A673 (cell line): ENCODE data around the gene GBGT1.

Experiments used
- CTCF ChIP-seq: fragments of 300-800, 200-600 bp; sonication (generic); conservative IDR thresholded peaks from 2 replicates; pipeline ENCODE4 v1.5.1; 2017; ENCODE audit warnings: low read depth, mild to moderate bottlenecking, antibody characterized with exemption, low read length, moderate library complexity, mixed read lengths
- EZH2 ChIP-seq: fragments of 200-600 bp; sonication (generic); IDR thresholded peaks from 2 replicates; pipeline ENCODE4 v1.6.1; 2017; ENCODE audit warnings: borderline replicate concordance, low read depth, mild to moderate bottlenecking, mixed read lengths, antibody characterized with exemption, low read length; ENCODE audit not compliant: poor library complexity, severe bottlenecking

GRCh38 chr9:133158695-133159094, 5.0 kb downstream of the GBGT1 start:
- no peak for TF ChIP-seq CTCF
- TF ChIP-seq EZH2, result no peak
